ENCODE results near the gene ZC3H6.
A peak's percentile ranks its signal among the peaks of the same experiment; 100 is the strongest.
"Not testable (repeated sequence)": the region's sequence is repeated elsewhere in the genome, so short reads cannot be mapped to it uniquely, and the experiment has no call there.

ZC3H6 gene

GRCh38 chr2:112275887-112276773 is 733 bp downstream of the ZC3H6 start:
- H3K9me3 ChIP-seq (ENCODE audit: control insufficient read depth, low read length): no peaks in the 10 kb centered on the region
- no peaks in the 10 kb centered on the region for H3K4me1 ChIP-seq (ENCODE audit: control insufficient read depth, insufficient read depth, low read length, poor library complexity, severe bottlenecking)
- peak overlapping the region; percentile 91 for H3K4me3 ChIP-seq (ENCODE audit: extremely low read depth, insufficient read depth, low read length, poor library complexity, severe bottlenecking)
- 0% methylated on average over 36 to 48 of the region's 66 CpGs for WGBS, 2 experiments (ENCODE audit: insufficient coverage in 2 of 2)
- no peaks in the 10 kb centered on the region for H3K36me3 ChIP-seq (ENCODE audit: control insufficient read depth, insufficient read depth, low read length)
- peak overlapping the region; percentile 100 for H3K27ac ChIP-seq (ENCODE audit: low read depth, low read length, severe bottlenecking)

- H3K4me1 ChIP-seq (ENCODE audit: control insufficient read depth, insufficient read depth, low read length, poor library complexity, severe bottlenecking): no peaks in the 10 kb centered on the region
- no peaks in the 10 kb centered on the region for H3K36me3 ChIP-seq (ENCODE audit: control insufficient read depth, insufficient read depth, low read length)
- no peak overlapping the region for H3K27ac ChIP-seq (ENCODE audit: low read depth, low read length, severe bottlenecking)
- H3K9me3 ChIP-seq (ENCODE audit: control insufficient read depth, low read length): no peaks in the 10 kb centered on the region
- no peak overlapping the region for H3K4me3 ChIP-seq (ENCODE audit: extremely low read depth, insufficient read depth, low read length, poor library complexity, severe bottlenecking)
- WGBS, 2 experiments (ENCODE audit: insufficient coverage in 2 of 2): 81 to 100% methylated on average over 1 to 2 of the region's 5 CpGs
These were observed 1.6 kb downstream of the ZC3H6 start for GRCh38 chr2:112276954-112277353.

GRCh38 chr2:112277596-112278220 is 2.3 kb downstream of the ZC3H6 start:
- WGBS, 2 experiments (ENCODE audit: insufficient coverage in 2 of 2): 95 to 100% methylated on average over 3 of the region's 5 CpGs
- Histone ChIP-seq H3K9me3 (ENCODE audit: control insufficient read depth, low read length) (no peaks in the 10 kb centered on the region), H3K27ac (ENCODE audit: low read depth, low read length, severe bottlenecking) (no peak overlapping the region), H3K4me3 (ENCODE audit: extremely low read depth, insufficient read depth, low read length, poor library complexity, severe bottlenecking) (no peak overlapping the region), H3K36me3 (ENCODE audit: control insufficient read depth, insufficient read depth, low read length) (no peaks in the 10 kb centered on the region), H3K4me1 (ENCODE audit: control insufficient read depth, insufficient read depth, low read length, poor library complexity, severe bottlenecking) (no peaks in the 10 kb centered on the region)

GRCh38 chr2:112282066-112282465 is 6.7 kb downstream of the ZC3H6 start:
- H3K4me3 ChIP-seq (ENCODE audit: extremely low read depth, insufficient read depth, low read length, poor library complexity, severe bottlenecking); H3K4me1 ChIP-seq (ENCODE audit: control insufficient read depth, insufficient read depth, low read length, poor library complexity, severe bottlenecking); H3K9me3 ChIP-seq (ENCODE audit: control insufficient read depth, low read length); H3K36me3 ChIP-seq (ENCODE audit: control insufficient read depth, insufficient read depth, low read length): not testable (repeated sequence)
- peak overlapping the region; percentile 5 for H3K27ac ChIP-seq (ENCODE audit: low read depth, low read length, severe bottlenecking)
- 100% methylated on average over 2 of the region's 4 CpGs for WGBS, 2 experiments (ENCODE audit: insufficient coverage in 2 of 2)

GRCh38 chr2:112283535-112283934 is 8.1 kb downstream of the ZC3H6 start:
- not testable (repeated sequence) for H3K9me3 ChIP-seq (ENCODE audit: control insufficient read depth, low read length); H3K4me1 ChIP-seq (ENCODE audit: control insufficient read depth, insufficient read depth, low read length, poor library complexity, severe bottlenecking); H3K4me3 ChIP-seq (ENCODE audit: extremely low read depth, insufficient read depth, low read length, poor library complexity, severe bottlenecking); H3K27ac ChIP-seq (ENCODE audit: low read depth, low read length, severe bottlenecking); H3K36me3 ChIP-seq (ENCODE audit: control insufficient read depth, insufficient read depth, low read length)
- no CpG with 5 or more reads among the region's 2 CpGs for WGBS, 2 experiments (ENCODE audit: insufficient coverage in 2 of 2)

GRCh38 chr2:112290088-112290487 is 14.7 kb downstream of the ZC3H6 start:
- no peaks in the 10 kb centered on the region for H3K36me3 ChIP-seq (ENCODE audit: control insufficient read depth, insufficient read depth, low read length)
- H3K4me3 ChIP-seq (ENCODE audit: extremely low read depth, insufficient read depth, low read length, poor library complexity, severe bottlenecking): no peak overlapping the region
- H3K27ac ChIP-seq (ENCODE audit: low read depth, low read length, severe bottlenecking): peak overlapping the region; percentile 29
- no peaks in the 10 kb centered on the region for H3K9me3 ChIP-seq (ENCODE audit: control insufficient read depth, low read length)
- H3K4me1 ChIP-seq (ENCODE audit: control insufficient read depth, insufficient read depth, low read length, poor library complexity, severe bottlenecking): peaks cover 7% of the 10 kb centered on the region
- WGBS, 2 experiments (ENCODE audit: insufficient coverage in 2 of 2): 80% methylated on average over 1 of the region's 3 CpGs; no CpG with 5 or more reads in 1 of the 2 experiments

- Histone ChIP-seq H3K27ac (ENCODE audit: low read depth, low read length, severe bottlenecking) (no peak overlapping the region), H3K4me1 (ENCODE audit: control insufficient read depth, insufficient read depth, low read length, poor library complexity, severe bottlenecking) (peaks cover 7% of the 10 kb centered on the region), H3K9me3 (ENCODE audit: control insufficient read depth, low read length) (no peaks in the 10 kb centered on the region), H3K4me3 (ENCODE audit: extremely low read depth, insufficient read depth, low read length, poor library complexity, severe bottlenecking) (no peak overlapping the region), H3K36me3 (ENCODE audit: control insufficient read depth, insufficient read depth, low read length) (no peaks in the 10 kb centered on the region)
- WGBS, 2 experiments (ENCODE audit: insufficient coverage in 2 of 2): 89 to 100% methylated on average over 1 of the region's 1 CpG
These were observed 15.3 kb downstream of the ZC3H6 start for GRCh38 chr2:112290648-112291047.

GRCh38 chr2:112293636-112294401 is 18.4 kb downstream of the ZC3H6 start:
- Histone ChIP-seq H3K4me3 (ENCODE audit: extremely low read depth, insufficient read depth, low read length, poor library complexity, severe bottlenecking) (no peak overlapping the region), H3K4me1 (ENCODE audit: control insufficient read depth, insufficient read depth, low read length, poor library complexity, severe bottlenecking) (peaks cover 7% of the 10 kb centered on the region), H3K9me3 (ENCODE audit: control insufficient read depth, low read length) (no peaks in the 10 kb centered on the region), H3K36me3 (ENCODE audit: control insufficient read depth, insufficient read depth, low read length) (no peaks in the 10 kb centered on the region), H3K27ac (ENCODE audit: low read depth, low read length, severe bottlenecking) (no peak overlapping the region)
- WGBS, 2 experiments (ENCODE audit: insufficient coverage in 2 of 2): 80 to 100% methylated on average over 1 to 2 of the region's 8 CpGs

GRCh38 chr2:112295407-112296078 is 20.1 kb downstream of the ZC3H6 start:
- H3K36me3 ChIP-seq (ENCODE audit: control insufficient read depth, insufficient read depth, low read length): no peaks in the 10 kb centered on the region
- H3K27ac ChIP-seq (ENCODE audit: low read depth, low read length, severe bottlenecking): no peak overlapping the region
- H3K4me1 ChIP-seq (ENCODE audit: control insufficient read depth, insufficient read depth, low read length, poor library complexity, severe bottlenecking): peaks cover 2% of the 10 kb centered on the region
- no peaks in the 10 kb centered on the region for H3K9me3 ChIP-seq (ENCODE audit: control insufficient read depth, low read length)
- no peak overlapping the region for H3K4me3 ChIP-seq (ENCODE audit: extremely low read depth, insufficient read depth, low read length, poor library complexity, severe bottlenecking)
- 100% methylated on average over 1 of the region's 5 CpGs; no CpG with 5 or more reads in 1 of the 2 experiments for WGBS, 2 experiments (ENCODE audit: insufficient coverage in 2 of 2)

GRCh38 chr2:112296407-112296806 is 21.0 kb downstream of the ZC3H6 start:
- no CpG with 5 or more reads among the region's 2 CpGs for WGBS, 2 experiments (ENCODE audit: insufficient coverage in 2 of 2)
- Histone ChIP-seq H3K36me3 (ENCODE audit: control insufficient read depth, insufficient read depth, low read length) (no peaks in the 10 kb centered on the region), H3K9me3 (ENCODE audit: control insufficient read depth, low read length) (no peaks in the 10 kb centered on the region), H3K27ac (ENCODE audit: low read depth, low read length, severe bottlenecking) (no peak overlapping the region), H3K4me3 (ENCODE audit: extremely low read depth, insufficient read depth, low read length, poor library complexity, severe bottlenecking) (no peak overlapping the region), H3K4me1 (ENCODE audit: control insufficient read depth, insufficient read depth, low read length, poor library complexity, severe bottlenecking) (peaks cover 9% of the 10 kb centered on the region)
